HG03108 (cell line): ENCODE measurements around the gene INHBE.
"Not testable (repeated sequence)": the region's sequence is repeated elsewhere in the genome, so short reads cannot be mapped to it uniquely, and the experiment has no call there.

Experiments
- ATAC-seq: cut with Tn5 transposase; IDR thresholded peaks from one replicate; pipeline ENCODE4 v1.9.1; 2021; ENCODE audit warnings: moderate library complexity; ENCODE audit not compliant: unreplicated experiment

The INHBE gene, protein sequence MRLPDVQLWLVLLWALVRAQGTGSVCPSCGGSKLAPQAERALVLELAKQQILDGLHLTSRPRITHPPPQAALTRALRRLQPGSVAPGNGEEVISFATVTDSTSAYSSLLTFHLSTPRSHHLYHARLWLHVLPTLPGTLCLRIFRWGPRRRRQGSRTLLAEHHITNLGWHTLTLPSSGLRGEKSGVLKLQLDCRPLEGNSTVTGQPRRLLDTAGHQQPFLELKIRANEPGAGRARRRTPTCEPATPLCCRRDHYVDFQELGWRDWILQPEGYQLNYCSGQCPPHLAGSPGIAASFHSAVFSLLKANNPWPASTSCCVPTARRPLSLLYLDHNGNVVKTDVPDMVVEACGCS

DNA sequence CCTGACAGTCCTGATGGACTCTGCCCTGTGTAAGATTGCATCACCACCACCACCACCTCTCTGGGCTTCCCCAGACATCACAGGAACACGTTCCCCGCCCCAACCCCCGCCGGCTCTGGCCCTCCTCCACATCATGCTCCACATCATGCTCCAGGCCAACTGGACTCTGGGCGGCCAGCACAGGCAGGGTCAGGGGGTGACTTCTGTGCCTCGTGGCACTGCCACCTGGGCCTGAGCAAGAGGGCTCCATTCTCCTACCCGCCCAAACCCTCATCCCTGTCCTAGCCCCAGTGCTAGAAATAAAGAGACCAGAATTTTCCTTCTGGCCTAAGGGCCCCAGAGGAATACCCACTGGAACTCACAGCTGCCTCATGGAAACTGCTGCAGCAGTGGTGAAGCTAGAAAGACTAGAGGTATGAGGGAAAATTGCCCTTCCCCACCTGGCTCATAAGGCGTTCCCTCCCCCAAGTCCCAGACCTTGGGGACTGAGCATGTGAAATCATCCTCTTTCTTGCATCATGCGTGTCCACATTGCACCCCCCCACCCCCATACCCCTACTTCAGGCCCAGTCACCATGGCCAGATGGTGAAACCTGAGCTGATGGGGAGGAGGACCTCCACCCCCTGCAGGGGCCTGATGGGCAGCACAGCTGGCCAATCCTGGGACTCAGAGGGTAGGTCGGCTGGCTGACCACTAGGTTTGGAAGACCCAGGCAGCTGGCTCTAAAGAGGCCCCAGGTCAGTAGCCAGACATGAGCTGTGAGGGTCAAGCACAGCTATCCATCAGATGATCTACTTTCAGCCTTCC lies at the start of gene INHBE:
Gene INHBE (plus strand): TSS at position 742 of the 808 bp plus-strand sequence. CDS start 230 bp downstream, outside the sequence.
- no peak for ATAC-seq

DNA sequence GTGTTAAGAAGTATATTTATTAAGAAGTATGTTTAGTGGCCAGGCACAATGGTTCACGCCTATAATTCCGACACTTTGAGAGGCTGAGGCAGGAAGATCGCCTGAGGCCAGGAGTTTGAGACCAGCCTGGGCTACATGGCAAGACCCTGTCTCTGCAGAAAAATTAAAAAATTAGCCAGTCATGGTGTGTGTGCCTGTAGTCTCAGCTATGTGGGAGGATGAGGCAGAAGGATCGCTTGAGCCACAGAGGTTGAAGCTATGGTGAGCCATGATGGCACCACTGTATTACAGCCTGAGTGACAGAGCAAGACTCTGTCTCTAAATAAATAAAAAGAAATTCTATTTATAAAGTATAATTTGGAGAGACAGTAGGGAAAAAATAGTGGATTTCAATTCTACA lies 44.6 kb upstream of the INHBE start:
- no peak for ATAC-seq

DNA sequence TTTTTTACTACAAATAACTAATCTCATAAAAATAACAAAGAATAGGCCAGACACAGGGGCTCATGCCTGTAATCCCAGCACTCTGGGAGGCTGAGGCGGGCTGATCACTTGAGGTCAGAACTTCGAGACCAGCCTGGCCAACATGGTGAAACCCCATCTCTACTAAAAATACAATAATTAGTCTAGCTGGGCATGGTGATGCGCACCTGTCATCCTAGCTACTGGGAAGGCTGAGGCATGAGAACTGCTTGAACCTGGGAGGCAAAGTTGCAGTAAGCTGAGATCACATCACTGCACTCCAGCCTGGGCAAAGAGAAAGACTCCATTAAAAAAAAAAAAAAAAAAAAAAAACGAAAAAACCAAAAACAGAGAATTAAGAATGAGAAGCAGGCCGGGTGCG lies 40.9 kb upstream of the INHBE start:
- not testable (repeated sequence) for ATAC-seq

DNA sequence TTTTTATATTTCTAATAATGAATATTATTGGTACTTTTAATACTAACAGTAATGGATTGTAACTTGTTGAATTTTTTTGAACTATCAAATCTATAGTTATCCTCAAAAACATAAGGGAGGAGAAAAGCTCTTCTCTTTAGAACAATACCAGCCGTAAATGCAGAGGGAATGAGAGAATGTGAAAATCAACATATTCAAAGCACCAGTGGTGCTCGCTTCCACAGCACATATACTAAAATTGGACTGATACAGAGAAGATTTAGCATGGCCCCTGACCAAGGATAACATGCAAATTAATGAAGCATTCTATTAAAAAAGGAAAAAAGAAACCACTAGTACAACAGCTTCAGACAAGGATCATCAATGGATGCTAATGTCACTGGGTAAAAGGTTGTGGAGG lies 40.0 kb upstream of the INHBE start:
- ATAC-seq = no peak

DNA sequence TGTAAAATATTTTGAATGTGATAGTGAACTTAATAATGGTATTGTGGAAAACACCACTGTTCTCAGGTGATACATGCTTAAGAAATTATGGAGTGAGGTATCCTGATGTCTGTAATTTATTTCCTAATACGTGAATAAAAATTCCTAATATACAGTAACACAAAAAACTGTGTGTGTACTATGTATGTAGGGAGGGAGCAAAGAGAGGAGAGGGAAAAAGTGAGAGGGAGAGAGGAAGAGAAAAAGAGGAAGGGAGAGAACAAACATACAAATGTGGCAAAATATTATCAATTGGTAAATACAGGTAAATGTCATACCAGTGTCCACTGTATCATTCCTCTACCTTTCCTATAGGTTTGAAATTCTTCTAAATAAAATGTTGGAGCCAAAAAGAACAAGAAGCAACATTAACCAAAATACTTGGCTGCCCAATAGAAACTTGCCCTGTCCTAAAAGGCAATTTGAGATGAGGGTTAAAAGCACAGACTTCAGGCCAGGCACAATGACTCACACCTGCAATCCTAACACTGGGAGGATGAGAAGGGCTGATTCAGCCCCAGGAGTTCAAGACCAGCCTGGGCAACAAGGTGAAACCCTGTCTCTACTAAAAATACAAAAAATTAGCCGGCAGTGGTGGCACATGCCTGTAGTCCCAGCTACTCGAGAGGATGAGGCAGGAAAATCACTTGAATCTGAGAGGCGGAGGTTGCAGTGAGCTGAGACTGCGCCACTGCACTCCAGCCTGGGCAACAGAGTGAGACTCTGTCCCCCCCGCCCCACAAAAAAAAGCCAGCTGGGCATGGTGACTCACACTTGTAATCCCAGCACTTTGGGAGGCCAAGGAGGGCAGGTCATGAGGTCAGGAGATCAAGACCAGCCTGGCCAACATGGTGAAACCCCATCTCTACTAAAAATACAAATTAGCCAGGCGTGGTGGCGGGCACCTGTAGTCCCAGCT lies 38.8 kb upstream of the INHBE start:
- ATAC-seq = no peak

DNA sequence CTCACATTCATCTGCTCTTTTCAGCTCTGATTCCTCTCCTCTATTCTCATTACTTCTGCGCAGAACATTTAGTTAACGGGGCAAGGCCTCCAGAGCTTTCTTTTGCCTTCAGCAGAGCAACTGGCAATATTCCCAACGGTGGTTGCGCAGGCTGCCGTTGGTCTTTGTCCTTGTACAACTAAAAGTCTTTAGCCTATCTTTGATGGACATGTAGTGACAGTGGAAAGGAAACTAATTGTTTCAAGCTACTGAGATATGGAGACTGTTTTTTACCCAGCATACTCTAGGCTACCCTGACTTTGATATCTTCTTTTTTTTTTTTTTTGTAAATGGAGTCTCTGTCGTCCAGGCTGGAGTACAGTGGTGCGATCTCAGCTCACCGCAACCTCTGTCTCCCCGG lies 36.9 kb upstream of the INHBE start:
- ATAC-seq = no peak

DNA sequence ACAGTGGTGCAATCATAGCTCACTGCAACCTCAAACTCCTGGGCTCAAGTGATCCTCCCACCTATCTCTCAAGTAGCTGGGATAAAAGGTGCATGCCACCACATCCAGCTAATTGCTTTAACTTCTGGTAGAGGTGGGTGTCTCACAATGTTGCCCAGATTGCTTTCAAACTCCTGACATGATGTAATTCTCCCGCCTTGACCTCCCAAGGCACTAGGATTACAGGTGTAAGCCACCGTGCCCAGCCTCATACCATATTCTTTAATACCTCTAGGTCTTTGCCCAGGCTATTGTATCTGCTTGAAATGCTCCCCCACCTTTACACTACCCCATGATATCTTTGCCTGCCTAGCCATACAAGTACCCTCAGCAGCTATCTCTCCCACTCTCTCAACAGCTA lies 35.6 kb upstream of the INHBE start:
- ATAC-seq = no peak

DNA sequence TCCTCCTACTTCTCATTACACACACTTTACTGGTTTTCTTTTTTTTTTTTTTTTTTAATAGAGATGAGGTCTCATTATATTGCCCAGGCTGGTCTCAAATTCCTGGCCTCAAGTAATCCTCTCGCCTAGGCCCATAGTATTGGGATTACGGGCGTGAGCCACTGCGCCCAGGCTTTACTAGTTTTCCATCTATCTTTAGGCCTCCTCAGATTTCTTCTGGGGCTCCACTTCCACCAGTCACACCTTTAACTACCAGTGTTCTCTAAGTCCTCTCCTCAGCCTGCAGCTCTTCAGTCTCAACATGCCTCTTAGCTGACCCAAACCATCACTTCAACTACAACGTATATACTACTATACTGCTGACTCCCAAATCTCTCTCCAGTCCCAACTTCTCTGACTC lies 34.6 kb upstream of the INHBE start:
- no peak for ATAC-seq

DNA sequence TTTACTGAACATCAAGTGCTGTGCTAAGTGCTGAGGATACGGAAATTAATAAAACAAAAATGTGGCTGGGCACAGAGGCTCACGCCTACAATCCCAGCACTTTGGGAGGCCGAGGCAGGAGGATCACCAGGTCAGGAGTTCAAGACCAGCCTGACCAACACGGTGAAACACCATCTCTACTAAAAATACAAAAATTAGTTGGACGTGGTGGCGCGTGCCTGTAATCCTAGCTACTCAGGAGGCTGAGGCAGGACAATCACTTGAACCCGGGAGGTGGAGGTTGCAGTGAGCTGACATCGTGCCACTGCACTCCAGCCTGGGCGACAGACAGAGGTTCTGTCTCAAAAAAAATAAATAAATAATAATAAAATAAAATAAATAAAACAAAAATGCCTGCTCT lies 28.2 kb upstream of the INHBE start:
- not testable (repeated sequence) for ATAC-seq

DNA sequence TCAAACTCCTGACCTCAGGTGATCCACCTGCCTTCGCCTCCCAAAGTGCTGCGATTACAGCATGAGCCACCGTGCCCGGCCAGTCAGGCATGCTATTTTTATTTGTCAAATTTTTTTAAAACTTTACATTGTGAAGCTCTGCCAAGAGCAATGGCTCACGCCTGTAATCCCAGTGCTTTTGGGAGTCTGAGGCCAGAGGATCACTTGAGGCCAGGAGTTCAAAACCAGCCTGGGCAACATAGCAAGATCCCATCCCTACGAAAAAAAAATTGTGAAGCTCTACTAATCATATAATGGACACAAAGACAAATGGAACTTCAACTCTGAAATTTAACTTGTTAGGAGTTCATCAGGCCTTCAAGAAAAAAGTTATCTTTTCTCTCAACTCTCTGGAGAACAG lies 26.1 kb upstream of the INHBE start:
- ATAC-seq = no peak

DNA sequence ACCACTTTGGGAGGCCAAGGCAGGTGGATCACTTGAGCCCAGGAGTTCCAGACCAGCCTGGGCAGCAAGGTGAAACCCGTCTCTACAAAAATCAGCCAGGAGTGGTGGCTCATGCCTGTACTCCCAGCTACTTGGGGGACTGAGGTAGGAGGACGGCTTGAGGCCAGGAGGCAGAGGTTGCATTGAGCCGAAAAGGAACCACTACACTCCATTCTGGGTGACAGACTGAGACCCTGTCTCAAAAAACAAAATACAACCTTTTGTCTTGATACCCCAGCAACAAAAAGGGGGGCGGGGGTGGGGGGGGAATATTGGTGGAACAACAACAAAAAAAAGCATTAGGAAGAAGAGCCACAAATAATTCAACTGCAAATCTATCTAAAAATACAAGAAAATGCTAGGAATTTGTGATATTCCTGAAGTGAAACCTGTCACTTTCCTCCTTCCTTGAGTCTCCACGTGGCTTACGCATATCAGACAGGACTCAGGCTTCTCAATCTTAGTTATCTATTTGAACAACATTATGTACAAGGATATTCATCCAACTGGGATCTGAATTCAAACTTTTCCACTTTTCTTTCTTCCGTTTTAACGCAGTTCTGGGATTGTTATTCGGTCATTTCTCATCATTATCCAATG lies 25.5 kb upstream of the INHBE start:
- ATAC-seq = no peak

DNA sequence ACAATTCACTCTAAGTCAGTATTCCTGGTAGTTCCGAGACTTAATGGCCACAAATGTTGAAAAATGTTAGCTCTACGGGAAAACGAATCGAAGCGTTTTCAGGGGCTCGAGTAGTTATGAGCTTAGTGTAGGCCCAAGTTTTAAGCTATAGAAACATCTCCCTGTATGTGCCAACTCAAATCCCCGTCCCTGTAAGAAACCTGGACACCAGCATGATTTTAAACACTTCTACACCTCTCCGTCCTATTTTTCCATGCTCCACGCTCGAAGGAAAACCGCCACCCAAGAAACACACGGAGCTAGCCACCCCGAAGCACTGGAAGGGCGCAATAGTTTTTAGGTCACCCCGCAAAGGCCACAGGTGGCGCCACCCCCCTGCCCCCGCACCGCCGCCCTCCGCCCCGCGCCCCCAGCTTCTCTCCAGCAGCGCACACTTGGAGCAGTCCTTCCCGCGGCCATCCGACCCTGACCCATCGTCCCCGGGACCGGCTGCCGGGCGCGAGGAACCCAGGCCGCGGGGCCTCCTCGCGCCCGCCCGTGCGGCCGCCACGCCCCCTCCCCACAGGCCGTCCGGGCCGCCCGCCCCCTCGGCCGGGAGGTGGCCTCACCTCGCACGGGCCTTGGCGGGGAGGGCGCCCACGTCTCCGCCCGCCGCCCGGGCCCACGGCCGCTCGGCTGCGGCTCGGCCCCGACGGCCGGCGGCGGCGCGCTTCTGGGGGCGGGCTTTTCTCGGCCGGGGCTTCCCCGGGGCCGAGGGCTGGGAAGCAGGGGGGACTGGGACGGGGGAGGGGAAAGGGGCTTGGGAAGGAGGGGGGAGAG lies 24.8 kb upstream of the INHBE start:
- peak; percentile 37 for ATAC-seq

DNA sequence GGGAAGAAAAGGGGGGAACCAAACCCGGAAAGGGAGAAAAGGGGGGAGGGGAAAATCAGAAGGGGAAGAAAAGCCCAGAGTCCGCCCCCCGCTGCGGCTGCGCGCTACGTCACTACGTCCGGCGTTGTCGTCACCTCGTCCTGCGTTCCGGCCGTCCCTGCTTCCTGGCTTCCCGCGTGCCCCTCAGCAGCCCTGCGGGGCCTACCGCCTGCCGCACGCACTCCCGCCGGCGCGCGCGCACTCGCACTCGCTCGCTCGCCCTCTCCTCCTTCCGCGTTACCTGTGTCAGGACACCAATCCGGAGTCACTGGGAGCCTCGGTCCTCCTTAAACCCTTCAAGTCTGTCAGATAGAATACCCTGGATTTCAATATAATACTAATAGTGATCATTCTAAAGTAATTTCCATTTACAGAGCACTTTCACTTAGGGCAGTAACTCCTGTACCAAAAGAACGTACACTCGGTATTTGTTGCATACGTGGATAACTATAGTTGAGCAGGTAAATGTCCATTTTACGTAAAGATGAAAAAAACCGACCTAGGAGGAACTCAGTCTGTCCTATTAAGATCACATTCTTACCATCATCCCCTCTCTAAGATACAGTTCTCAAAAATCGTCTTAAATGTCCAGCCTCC lies 24.1 kb upstream of the INHBE start, which contains the start of gene R3HDM2:
Gene R3HDM2 (minus strand): TSS at position 113 of the 636 bp plus-strand sequence. CDS start 120,615 bp downstream, outside the sequence.
- ATAC-seq = peak; percentile 98

DNA sequence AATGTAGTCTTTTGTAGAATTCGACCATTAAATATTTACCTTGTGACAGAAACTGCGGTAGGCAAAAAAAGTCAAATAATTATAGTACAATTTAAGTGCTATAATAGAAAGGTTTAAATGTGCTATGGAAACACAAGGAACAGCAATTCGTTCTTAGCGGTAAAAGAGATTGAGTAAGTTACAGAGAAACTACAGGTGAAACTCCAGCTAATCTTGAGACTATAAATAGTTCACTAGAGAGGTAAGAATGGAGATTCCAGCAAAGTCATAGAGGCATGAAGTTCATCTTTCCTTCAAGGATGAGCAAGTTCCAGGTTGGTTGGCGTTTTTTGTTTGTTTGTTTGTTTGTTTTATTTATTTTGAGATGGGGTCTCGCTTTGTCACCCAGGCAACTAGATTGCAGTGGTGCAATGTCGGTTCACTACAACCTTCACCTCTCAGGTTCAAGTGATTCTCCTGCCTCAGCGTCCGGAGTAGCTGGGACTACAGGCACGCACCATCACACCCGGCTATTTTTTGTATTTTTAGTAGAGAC lies 23.4 kb upstream of the INHBE start:
- no peak for ATAC-seq

DNA sequence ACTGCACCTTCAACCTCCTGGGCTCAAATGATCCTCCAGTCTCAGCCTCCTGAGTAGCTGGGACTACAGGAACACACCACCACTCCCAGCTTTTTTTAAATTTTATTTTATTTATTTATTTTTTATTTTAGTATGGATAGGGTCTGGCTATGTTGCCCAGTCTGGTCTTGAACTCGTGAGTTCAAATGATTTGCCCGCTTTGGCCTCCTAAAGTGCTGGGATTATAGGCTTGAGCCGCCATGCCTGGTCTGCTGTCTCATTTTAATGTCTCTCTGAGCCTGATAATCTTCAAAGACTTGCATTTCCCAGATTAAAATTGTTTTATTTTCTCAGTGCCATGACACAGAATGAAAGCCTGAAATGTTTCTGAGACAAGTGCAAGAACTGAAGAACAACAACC lies 21.7 kb upstream of the INHBE start:
- no peak for ATAC-seq

DNA sequence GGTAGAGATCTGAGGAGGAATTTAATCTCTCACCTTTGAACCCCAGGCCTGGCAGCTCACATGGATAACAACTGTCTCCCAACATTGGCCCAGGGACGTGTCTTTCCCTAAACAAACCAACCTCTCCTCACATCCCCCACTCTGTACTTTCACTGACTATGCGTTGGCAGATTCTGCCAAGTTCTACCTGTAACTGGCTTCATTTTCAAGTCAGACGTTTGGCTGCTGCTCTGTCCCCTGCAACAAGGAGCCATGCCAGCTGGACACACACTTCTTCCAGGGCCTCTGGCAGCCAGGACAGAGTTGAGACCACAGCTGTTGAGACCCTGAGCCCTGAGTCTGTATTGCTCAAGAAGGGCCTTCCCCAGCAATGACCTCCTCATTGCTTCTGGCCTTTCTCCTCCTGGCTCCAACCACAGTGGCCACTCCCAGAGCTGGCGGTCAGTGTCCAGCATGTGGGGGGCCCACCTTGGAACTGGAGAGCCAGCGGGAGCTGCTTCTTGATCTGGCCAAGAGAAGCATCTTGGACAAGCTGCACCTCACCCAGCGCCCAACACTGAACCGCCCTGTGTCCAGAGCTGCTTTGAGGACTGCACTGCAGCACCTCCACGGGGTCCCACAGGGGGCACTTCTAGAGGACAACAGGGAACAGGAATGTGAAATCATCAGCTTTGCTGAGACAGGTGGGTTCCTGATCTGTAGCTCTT lies 20.4 kb upstream of the INHBE start, which contains the start of gene INHBC:
Gene INHBC (plus strand): TSS at position 268 of the 707 bp plus-strand sequence. CDS start 103 bp downstream, at position 371.
- no peak for ATAC-seq

DNA sequence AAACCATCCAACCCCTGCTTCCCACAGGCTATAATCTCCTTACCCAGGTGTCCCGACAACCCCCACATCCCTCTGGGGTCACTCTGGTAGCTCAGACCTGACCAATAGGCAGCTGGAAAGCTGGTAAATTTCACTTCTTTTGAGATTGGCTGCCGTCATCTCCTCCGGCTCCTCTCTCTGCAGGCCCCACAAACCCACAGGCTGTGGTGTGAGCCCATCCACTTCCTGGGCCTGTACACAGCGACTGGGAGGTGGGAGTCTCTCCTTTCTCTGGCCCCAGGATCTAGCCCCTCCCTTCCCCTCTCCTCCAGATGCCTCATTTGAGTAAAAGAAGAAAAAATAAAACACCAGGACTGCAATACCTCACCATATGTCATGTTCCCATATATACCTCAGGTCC lies 19.8 kb upstream of the INHBE start:
- no peak for ATAC-seq

DNA sequence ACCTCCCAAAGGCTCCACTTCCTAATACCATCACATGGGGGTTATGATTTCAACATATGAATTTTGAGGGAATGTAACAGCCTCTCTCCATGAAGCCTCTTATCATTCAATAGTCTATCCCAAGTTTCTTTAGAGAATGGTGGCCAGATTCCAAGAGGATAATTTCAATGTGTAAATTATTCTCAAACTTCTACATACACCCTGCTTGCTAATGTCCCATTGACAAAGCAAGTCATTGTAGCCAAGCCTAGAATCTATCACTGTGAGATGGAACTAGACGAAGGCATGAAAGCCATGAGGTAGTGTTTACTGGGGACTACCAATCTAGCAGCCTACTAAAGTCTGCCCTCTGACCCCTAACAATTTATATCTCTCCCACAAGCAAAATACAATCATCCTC lies 16.7 kb upstream of the INHBE start:
- no peak for ATAC-seq
